ENCODE data around the gene SORL1.

Gene SORL1

DNA sequence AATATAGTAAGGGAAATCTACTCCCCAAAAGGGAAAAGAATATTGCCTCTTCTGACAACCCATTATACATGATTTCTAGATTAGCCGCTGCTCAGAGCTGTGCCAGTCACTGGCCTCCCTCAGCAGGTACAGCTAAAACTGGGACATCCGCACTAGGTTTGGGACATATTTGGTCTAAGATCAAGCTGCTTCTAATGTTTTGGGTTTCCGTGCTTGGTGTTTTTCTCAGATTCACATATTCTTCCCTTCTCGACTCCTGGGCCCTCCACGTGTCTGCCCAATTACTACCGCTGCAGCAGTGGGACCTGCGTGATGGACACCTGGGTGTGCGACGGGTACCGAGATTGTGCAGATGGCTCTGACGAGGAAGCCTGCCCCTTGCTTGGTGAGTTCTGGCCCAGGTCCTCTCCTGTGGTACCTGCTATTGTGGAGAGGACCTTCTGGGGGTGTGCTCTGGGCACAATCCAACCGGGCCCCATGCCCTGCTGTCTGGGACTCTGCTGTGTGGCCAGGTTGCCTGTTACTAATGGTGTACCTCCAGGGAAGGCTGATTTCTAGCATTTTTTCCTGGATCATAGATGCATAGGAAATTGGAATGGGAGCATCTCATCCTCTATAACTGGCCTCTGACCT, 138.8 kb downstream of the SORL1 start:
- DNase-seq = no peak

DNA sequence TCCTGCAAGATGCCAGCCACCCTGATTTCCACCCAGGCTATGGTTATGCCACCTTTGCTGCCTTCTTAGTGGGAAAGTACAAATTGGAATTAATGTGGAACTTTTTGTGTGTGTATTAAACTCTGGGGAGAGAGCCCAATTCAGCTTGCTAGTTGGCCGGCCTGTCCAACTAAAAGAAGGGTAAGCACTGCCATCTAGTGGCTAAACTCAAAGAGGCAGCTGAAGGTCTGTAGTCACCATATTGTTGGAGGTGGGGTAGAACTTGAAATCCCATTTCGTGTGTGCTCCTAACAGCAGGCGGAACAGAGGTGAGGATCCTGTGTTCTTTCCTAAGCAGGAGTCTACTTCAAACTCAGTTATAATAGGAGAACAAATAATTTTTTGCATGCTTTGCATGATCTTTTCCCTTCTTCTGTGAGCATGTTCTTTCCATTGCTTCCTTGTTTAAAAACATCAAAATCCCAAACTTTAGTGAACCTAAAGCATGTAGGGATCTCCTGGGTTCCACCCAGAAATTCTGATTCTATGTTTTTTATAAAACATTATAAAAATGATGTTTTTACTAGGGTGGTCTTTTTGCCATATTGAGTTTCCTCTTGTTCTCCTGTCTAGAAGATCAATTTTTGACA, 139.4 kb downstream of the SORL1 start:
- DNase-seq = peak; percentile 77

DNA sequence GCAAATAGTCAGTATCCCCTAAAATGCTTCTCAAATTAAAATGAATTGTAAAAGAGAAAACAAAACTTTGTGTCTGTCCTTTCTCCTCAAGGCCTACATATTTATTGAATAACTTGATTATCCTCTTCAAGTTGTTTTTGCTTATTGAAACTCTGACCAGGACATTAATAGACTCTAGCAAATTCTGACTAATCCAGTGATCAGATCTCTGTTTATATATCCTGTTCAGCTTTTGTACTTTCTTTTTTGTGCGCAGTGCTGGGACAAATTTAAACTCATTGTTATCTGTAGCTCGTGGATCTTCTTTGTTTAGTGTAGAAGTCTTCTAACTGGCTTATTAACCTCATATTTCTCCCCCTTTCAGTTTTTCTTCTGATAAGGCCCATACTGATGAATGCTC, 140.6 kb downstream of the SORL1 start:
- DNase-seq = no peak

DNA sequence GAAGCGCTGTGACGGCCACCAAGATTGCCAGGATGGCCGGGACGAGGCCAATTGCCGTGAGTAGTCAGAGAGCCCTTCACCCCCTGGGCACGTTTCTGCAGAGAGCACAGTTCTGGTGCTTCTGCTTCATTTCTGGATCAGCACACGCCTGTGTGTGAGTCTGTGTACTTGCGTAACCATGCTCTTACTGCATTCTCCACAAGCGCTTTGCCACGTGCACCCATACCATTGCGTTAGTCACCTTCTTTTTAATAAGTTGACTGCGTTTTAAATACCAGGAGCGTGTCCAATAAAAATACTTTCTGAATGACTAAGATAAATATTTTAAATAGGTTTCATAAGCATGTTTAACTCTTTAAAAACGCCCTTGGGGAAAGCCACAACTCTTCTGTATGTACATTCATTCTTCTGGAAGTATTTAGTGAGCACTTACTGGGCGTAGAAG, 143.6 kb downstream of the SORL1 start:
- no peak for DNase-seq

DNA sequence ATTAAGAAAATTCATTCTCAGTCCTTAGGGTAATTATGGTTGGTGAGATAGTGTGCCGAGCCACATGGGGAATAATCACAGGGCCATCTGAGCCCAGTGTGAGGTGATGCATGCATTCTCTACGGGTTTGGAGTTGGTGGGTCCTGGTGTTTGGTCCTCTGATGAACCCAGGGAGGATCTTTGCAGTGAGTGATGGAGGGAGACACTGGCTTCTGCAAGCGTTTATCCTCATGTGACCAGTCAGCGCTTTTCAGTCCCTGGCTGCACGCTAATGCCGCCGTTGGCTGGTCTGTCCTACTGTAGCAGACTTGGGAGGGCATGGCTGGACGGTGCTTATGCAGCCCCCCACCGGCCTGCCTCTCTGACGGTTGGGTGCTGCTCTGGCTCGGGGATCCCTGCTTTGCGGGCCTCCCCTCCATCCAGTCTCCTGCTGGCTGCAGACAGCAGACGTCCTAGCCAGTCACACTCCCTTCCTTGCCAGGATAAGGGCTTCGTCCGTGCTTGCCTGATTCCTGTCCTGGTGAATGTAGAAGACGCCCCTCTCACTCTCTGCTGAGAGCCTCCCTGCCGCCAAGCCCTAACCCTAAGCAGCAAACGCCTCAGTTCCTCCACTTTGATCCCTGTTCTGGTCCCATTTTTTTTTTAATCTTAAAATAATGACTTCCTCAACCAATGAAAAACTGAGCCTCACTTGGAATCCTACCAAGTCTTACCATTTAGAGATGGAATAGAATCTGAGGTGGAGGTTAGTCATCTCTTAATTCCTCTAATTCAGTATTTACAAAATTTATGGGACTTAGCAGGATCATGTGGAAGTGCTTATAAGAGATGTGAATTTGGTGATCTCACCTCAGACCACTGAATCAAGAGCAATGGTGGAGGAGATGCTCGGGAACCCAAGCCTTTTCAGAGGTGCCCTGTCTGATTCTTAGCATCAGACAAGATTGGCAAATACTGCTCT, 144.4 kb downstream of the SORL1 start:
- DNase-seq = no peak

DNA sequence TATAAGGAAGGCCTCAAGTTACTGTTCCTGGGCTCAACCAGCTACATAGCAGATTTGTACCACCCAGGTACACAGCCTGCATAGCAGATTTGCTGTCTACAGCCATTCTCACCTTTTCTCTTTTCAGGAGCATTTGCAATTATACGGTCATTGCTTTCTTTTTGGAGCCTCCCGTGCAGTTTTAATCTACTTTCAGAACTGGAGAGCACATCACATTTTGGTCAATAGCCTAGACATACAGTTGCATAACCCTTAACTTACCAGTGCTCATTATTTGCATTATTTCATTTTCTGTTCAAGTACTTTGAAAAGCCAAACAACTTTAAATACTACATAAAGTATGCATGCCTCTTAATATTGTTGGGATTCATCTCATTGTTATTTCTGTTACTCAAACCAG, 151.2 kb downstream of the SORL1 start:
- DNase-seq = no peak

DNA sequence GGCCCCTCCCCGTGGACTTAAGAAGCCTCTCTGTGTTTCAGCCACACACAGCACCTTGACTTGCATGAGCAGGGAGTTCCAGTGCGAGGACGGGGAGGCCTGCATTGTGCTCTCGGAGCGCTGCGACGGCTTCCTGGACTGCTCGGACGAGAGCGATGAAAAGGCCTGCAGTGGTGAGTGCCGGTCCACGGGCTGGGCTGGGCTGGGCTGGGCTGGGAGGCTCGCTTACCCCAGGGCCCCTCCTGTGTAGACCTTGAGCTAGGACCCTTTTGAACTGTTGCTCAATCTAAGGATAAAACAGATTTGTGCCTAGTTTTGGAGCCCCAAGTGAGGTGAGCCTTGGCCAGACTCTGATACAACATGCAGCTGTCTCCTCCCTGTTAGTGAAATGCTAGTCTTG, 152.0 kb downstream of the SORL1 start:
- no peak for DNase-seq

DNA sequence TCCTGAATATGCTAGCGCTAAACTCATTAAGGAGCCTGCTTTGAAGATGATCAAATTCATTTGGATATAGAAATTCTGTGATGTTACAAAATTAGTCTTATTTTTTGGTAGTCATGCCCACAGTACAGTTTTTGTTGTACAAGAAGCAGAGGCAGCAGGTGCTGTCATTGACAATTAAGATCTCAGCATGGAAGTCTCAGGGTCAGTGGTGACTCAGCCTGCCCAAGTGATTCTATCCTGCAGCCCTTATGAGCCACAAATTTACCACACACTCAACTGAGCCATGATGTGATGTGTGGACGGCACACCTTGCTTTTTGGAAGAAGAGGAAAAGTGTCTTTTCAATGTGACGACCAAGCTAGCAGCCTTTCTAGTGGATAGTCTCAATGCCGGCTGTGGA, 154.2 kb downstream of the SORL1 start:
- no peak for DNase-seq

DNA sequence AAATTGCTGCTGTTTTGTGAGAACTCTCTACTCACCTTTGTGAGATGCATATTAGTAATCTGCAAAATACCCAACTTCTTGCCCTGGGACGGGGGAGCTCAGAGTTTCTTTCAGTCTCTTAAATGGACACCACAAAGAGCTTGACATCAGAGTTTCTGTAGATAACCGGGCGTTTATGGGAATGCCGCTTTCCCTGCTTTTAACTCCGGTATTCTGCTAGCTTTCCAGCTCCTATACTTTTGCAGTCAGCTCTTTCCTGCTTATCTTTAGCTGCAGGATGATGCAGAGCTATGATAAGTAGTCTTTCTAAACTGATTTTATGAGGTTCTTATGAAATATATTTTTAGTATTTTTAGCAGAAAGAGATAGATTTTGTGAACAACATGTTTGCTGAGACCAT, 155.2 kb downstream of the SORL1 start:
- no peak for DNase-seq

DNA sequence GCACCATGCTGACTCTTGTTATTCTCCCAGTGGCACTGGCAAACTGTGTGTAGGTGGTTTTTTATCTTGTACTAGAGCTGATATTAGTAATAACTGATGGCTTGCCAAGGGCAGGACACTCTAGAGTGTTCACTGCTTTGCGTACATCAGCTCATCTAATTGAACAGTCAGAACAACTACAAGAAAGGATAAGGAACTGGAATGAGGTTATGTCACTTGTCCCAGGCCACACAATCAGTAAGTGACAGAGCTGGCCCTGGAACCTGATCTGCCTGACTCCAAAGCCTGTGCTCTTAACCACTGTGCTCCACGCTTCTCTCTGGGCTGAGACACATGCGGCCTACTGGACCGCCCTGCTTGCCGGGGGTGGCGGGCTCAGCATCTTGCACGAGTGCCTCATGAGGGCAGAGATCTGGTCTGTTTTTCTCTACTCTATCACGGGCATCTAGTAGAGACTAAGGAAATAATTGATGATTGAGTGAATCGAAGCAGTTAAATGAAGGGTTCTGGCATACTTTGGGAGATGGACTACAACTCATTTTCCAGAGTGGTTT, 156.5 kb downstream of the SORL1 start:
- no peak for DNase-seq

DNA sequence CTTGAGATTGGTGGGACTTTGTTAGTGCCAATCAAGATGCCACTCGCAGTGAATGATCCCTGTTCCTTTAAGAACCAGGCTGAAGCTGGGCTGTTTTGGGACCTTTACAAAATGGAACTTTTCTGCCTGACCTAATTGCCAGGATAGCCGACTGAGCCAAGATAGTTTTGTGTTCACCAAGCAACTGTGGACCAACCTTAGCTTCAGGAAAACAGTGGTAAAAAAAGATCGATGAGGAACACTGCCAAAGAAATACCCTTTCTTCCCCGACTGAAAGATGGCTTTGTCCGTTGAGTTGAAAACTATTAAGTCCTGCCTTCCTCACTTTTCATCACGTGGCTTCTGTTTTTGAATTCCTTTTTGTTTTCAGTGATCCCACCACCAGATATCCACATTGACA, 158.6 kb downstream of the SORL1 start:
- no peak for DNase-seq

DNA sequence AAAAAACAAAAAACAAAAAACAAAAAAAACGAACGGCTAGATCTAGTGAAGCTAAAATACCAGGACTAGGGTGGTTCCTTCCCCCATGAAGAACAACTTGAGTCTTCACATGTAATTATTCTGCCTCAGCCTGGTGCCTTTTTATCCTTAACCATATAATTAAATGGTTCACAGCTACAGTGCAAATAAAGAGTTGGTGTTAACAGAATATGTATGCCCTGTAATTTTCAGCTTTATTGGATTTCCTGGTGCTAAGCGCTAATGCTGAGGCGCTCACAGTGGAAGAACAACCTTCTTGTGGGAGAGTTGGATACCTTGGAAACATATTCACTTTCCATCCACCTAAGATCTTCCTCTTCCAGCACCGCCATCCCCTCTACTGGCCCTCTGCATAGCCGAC, 159.1 kb downstream of the SORL1 start:
- no peak for DNase-seq

DNA sequence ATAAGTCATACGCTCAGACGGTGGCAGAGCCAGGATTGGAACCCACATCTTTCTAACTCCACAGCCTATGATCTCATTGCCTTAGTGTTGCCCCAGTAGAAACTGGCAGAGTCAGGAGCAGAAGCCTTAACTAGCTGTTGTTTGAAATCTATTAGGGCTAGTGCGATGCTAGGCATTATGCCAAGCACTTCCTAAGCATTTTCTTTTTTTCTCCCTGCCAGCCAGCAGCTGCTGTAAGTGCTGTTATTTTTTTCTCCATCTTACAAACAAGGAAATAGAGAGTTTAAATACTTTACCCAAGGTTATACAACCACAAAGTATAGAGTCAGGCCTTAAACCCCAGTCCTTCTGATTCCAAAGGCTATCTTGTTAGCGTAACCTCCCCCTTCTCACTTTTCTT, 161.6 kb downstream of the SORL1 start:
- DNase-seq = no peak

DNA sequence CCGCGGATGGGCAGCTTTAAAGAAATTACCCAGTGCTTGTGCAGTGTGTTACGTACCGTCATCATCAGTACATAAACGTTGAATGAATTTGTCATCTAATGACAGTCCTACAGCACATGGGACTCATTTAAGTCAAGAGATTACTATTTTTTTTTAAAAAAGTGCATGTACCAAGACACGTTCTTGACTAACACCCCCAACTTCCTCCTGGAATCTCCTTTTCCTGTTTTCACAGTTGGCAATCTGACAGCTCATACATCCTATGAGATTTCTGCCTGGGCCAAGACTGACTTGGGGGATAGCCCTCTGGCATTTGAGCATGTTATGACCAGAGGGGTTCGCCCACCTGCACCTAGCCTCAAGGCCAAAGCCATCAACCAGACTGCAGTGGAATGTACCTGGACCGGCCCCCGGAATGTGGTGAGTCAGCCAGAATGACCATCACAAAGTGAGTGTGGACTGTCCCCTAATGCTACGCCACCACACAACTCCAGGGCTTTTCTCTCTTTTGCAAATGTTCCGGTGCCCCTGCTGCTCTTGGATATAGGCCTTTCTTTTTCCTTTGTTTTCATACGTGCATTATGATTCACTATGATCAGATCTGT, 162.6 kb downstream of the SORL1 start:
- DNase-seq = no peak

DNA sequence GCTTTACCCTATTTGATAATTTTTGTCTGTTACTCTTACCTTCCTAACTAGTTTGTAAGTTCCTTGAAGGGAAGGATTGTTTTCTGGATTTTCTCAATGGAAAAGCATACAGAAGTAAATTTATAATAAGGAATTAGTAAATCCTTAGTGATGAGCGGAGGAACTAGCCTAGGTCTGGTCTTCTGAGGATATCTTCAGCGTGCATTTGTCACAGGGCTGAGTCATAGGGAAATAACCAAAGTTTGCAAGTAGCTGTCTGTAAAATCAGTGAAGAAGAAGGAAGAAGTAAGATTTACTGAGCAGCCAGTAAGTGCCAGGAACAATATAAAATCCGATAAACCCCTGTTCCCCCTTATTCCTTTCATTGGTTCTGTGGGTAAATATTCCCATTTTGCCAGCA, 163.4 kb downstream of the SORL1 start:
- DNase-seq = no peak

DNA sequence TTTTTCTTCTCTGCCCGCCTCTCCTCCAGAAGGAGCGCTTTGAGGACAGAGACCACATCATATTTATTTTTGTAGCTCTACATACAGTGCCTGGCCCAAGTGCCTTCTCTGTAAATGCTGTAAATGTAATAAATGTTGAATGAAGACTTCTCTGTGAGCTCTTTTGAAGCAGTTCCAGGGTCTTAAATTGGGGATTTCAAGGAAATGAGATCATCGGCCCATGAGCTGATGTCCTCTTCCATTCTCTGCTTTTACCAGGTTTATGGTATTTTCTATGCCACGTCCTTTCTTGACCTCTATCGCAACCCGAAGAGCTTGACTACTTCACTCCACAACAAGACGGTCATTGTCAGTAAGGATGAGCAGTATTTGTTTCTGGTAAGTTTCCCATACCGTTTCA, 166.4 kb downstream of the SORL1 start:
- DNase-seq = no peak

DNA sequence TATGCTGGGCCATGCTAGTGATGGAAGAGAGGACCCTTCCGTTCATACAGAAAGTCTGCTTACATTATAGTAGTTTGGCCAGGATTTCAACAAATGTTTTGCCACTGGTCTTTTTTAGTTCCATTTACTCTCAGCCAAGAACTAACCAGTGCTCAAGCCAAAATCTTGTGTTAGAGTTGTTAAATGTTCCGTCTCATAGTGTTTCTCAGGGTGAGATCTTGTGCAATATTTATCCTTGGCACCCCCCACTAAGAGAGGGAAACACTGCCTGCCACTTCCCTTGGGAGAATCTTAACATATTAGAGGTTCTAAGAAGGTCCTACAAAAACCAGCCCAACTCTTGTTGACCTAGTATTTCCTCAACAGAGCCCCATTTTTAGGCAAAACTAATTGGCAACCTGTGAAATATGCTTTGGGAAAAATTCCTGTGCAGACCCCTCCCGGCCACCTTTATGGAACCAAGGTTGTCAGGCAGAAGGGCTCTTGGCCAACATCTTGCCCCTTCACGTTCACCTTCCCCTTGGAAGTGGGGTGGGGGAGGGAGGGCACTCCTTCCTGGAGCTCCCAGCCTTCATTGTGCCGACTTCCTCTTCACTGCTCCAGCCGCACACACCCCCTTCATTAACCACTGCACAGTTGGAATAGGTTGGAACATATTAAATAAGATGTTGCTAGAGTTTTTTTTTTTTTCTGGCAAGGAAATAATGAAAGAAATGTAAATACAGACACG, 173.8 kb downstream of the SORL1 start:
- DNase-seq = no peak

DNA sequence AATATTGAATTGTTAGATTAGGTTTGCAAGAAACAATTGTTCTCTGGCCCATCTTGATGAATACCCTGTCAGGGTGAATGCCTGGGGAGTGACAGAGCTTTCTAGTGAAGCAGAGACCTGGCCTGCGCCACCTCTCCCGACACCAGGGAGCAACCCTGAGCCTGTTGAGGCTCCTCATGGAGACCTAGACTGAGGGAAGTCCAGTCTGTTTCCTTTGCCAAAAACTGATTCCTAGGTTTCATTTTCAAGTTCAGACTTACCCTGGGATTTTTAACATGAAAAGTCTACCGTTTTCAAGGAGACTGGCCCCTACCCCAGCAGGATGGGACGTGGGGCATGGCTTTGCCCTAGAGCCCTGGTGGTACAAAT, 174.4 kb downstream of the SORL1 start:
- DNase-seq = no peak

DNA sequence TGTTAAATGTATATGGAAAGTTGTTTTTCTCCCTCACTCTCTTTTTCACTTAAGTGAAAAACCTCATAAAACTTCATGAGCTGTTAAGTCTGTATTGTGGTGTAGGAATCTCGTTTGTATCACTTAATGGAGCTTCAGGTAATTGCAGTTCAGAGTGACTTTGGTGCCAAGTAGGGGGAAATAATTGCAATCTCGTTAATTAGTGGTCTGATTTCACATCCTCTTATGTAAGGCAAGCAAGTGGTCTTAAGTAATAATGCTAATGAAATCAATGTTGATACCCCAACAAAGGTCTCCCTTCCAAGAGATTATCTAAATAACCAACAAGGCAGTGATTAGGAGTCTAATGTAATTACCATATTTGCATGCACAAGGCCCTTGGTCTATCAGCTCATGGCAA, 174.9 kb downstream of the SORL1 start:
- DNase-seq = no peak

DNA sequence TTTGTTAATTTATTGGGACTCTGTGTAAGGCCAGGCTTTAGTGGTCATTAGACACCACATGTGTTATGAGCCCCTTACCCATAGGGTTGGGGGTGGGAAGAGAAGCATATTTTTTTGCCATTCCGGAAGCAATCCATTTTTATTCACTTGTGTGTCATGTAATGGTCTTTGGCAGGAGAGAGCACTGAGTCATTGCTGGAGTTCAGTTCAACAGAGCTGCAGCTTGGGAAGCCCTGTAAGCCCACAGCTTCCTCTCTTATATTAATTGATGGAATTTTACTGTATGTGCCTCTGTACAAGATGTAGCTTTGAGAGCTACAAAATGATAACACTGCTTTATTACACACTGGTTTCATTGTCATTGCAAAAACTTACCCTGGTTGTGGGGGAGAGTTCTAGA, 177.9 kb downstream of the SORL1 start:
- no peak for DNase-seq

DNA sequence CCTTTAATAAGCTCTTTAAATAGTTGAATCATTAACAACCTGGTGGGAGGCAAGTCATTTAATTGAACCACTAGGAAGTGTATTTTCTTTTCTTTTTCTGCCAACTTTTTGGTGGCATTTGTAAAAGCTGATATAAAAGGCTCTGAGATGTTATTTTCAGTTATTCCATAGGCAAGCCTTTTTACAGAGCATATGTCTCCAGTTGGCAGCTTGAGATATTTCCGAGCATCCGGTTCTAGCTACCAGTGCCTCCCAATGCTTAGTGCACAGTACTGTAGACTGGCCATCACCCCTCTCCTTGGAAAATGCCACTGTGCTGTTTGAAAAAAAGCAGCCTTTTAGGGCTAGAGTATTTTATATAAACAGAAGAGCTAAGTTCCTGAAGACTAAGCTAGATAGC, 179.3 kb downstream of the SORL1 start:
- no peak for DNase-seq

DNA sequence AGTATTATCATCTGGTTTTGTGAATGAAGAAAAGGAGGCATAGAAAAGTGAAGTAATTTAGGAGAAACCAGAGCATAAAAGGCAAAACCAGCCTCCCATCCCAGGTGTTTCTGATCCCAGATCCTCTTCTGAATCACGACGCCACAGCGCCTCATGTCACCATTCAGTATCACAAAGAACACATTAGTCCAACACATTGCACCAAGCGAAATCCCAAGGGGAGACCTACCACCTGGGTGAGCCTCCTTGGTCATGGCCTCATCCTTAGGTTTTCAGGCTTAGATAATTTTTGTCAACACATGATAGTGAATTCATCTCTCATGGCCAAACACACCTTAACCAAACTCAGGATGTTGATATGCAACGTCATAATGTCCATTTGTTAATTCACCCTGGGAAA, 182.2 kb downstream of the SORL1 start:
- DNase-seq = no peak

DNA sequence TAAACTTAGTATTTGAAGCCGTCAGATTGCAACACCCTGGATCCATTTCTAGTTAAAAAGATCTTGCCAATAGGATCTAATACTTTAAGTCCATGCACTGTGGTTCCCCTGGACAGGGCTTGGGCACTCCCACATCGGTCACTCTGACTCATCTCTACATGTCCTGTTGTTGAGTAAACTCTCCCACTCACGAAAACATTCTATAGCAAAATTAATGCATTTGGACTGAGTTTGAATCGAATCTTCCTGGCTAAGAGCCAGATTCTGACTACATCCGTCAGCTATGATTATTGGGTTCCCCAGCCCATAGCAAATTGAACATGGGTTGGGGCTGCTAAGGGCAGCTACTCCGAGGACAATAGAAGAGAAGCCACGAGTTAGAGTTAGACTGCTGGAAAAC, 182.8 kb downstream of the SORL1 start:
- DNase-seq = no peak

Measured in NCI-H1092 (cell line).